ENCODE results near the gene PROX2.

PROX2 gene

GRCh38 chr14:74875941-74876913, at the start of gene PROX2:
Gene PROX2 (minus strand): TSS chr14:74876145. CDS start chr14:74863834, 12,311 bp downstream.
- peak; percentile 43 for DNase-seq (ENCODE audit: low read depth)

- no peak for DNase-seq (ENCODE audit: low read depth)
Observed at GRCh38 chr14:74924061-74924460, 48.1 kb upstream of the PROX2 start.

GRCh38 chr14:74922752-74923401, 46.9 kb upstream of the PROX2 start, which contains the start of gene RPS6KL1:
Gene RPS6KL1 (minus strand): TSS chr14:74923260. CDS start chr14:74921541, 1,719 bp downstream.
- DNase-seq (ENCODE audit: low read depth) = peak; percentile 56

- DNase-seq (ENCODE audit: low read depth) = no peak
Observed at GRCh38 chr14:74921987-74922751, 46.2 kb upstream of the PROX2 start.

- no peak for DNase-seq (ENCODE audit: low read depth)
Observed at GRCh38 chr14:74921053-74921620, 45.2 kb upstream of the PROX2 start.

- DNase-seq (ENCODE audit: low read depth) = no peak
Observed at GRCh38 chr14:74920281-74920680, 44.3 kb upstream of the PROX2 start.

GRCh38 chr14:74919421-74920165, 43.6 kb upstream of the PROX2 start:
- no peak for DNase-seq (ENCODE audit: low read depth)

- DNase-seq (ENCODE audit: low read depth) = no peak
Observed at GRCh38 chr14:74918380-74918779, 42.4 kb upstream of the PROX2 start.

- peak; percentile 25 for DNase-seq (ENCODE audit: low read depth)
Observed at GRCh38 chr14:74917646-74918081, 41.7 kb upstream of the PROX2 start.

GRCh38 chr14:74917178-74917543, 41.2 kb upstream of the PROX2 start:
- DNase-seq (ENCODE audit: low read depth) = no peak

GRCh38 chr14:74915826-74916225, 39.9 kb upstream of the PROX2 start:
- no peak for DNase-seq (ENCODE audit: low read depth)

- DNase-seq (ENCODE audit: low read depth) = no peak
Observed at GRCh38 chr14:74915426-74915825, 39.5 kb upstream of the PROX2 start.

GRCh38 chr14:74913986-74914573, 38.1 kb upstream of the PROX2 start:
- peak; percentile 72 for DNase-seq (ENCODE audit: low read depth)

- DNase-seq (ENCODE audit: low read depth) = no peak
Observed at GRCh38 chr14:74913393-74913910, 37.5 kb upstream of the PROX2 start.

- DNase-seq (ENCODE audit: low read depth) = no peak
Observed at GRCh38 chr14:74912801-74913200, 36.9 kb upstream of the PROX2 start.

GRCh38 chr14:74912111-74912510, 36.2 kb upstream of the PROX2 start:
- no peak for DNase-seq (ENCODE audit: low read depth)

- DNase-seq (ENCODE audit: low read depth) = no peak
Observed at GRCh38 chr14:74911704-74912103, 35.8 kb upstream of the PROX2 start.

GRCh38 chr14:74911221-74911620, 35.3 kb upstream of the PROX2 start:
- no peak for DNase-seq (ENCODE audit: low read depth)

- DNase-seq (ENCODE audit: low read depth) = no peak
Observed at GRCh38 chr14:74910556-74910955, 34.6 kb upstream of the PROX2 start.

GRCh38 chr14:74909911-74910310, 34.0 kb upstream of the PROX2 start:
- DNase-seq (ENCODE audit: low read depth) = no peak

GRCh38 chr14:74909501-74909900, 33.6 kb upstream of the PROX2 start:
- no peak for DNase-seq (ENCODE audit: low read depth)
